PC-9 (cell line): Measurements from ENCODE around the gene SYT15. TPM values are rescaled to one million over a fixed set of nuclear protein-coding genes. Genes with fewer than 3 reads are reported as not detected.

Experiments
- BruUV-seq: library from RNA; stranded (reverse); fragments of 400-500 nt; replicated peaks from 2 replicates; lab custom pipeline; 2021; lab: Mats Ljungman, UMichigan
- CTCF ChIA-PET: fragments of 300-600 bp; sonication (Branson Sonifier 250); formaldehyde crosslinking; loops from one replicate; lab custom pipeline; 2022; ENCODE audit warnings: antibody characterized with exemption; lab: Charles Lee
- POLR2A ChIA-PET: fragments of 300-600 bp; sonication (Branson Sonifier 250); formaldehyde crosslinking; loops from one replicate; lab custom pipeline; 2022; ENCODE audit warnings: antibody characterized with exemption; ENCODE audit not compliant: unreplicated experiment; lab: Charles Lee
- DNase-seq, 2 experiments: peaks; one replicate each; pipeline versions ENCODE4 v3.0.0 to v3.0.0-alpha.2; 2015 to 2022; ENCODE audit warnings: mixed read lengths in 1 of 2
- H2AFZ ChIP-seq: fragments of 200-600 bp; sonication (generic); 2 replicates; pipeline ENCODE4 v1.8.1; 2017; ENCODE audit warnings: antibody characterized with exemption
- H3F3A ChIP-seq: fragments of 200-600 bp; sonication (generic); 2 replicates; pipeline ENCODE4 v1.8.1; 2017; ENCODE audit warnings: antibody characterized with exemption, mild to moderate bottlenecking, low read depth; ENCODE audit not compliant: insufficient read depth
- H3K27ac ChIP-seq: fragments of 200-600 bp; sonication (generic); 2 replicates; pipeline ENCODE4 v1.6.1; 2016; ENCODE audit warnings: mixed run types
- H3K27me3 ChIP-seq: fragments of 200-600 bp; sonication (generic); 2 replicates; pipeline ENCODE4 v1.6.1; 2016; ENCODE audit warnings: low read depth, mixed run types; ENCODE audit not compliant: insufficient read depth
- H3K36me3 ChIP-seq: fragments of 200-600 bp; sonication (generic); 2 replicates; pipeline ENCODE4 v1.6.1; 2016; ENCODE audit warnings: low read depth, mixed run types
- H3K4me1 ChIP-seq: fragments of 200-600 bp; sonication (generic); replicated peaks from 2 replicates; pipeline ENCODE4 v1.6.1; 2016; ENCODE audit warnings: mixed run types; ENCODE audit not compliant: insufficient read depth
- H3K4me2 ChIP-seq: fragments of 200-600 bp; sonication (generic); 2 replicates; pipeline ENCODE4 v1.6.1; 2017; ENCODE audit warnings: mixed run types
- H3K4me3 ChIP-seq: fragments of 200-600 bp; sonication (generic); 2 replicates; pipeline ENCODE4 v1.6.1; 2016; ENCODE audit warnings: mixed run types
- H3K79me2 ChIP-seq: fragments of 200-600 bp; sonication (generic); 2 replicates; pipeline ENCODE4 v1.6.1; 2017; ENCODE audit warnings: low read depth, mixed run types
- H3K9me2 ChIP-seq: fragments of 200-600 bp; sonication (generic); 2 replicates; pipeline ENCODE4 v1.8.1; 2017; ENCODE audit warnings: mild to moderate bottlenecking; ENCODE audit not compliant: insufficient read depth
- H3K9me3 ChIP-seq: fragments of 200-600 bp; sonication (generic); 2 replicates; pipeline ENCODE4 v1.8.1; 2016; ENCODE audit warnings: low read depth; ENCODE audit not compliant: insufficient read depth
- H4K20me1 ChIP-seq: fragments of 200-600 bp; sonication (generic); 2 replicates; pipeline ENCODE4 v1.8.1; 2017; ENCODE audit not compliant: insufficient read depth
- CTCF ChIP-seq: fragments of 200-600 bp; sonication (generic); conservative IDR thresholded peaks from 2 replicates; pipeline ENCODE4 v1.6.1; 2017; ENCODE audit warnings: mixed run types, antibody characterized with exemption, mild to moderate bottlenecking, moderate library complexity
- EZH2 ChIP-seq: fragments of 200-600 bp; sonication (generic); IDR thresholded peaks from 2 replicates; pipeline ENCODE4 v1.8.0; 2017; ENCODE audit warnings: antibody characterized with exemption, low read depth
- intact Hi-C: fragments of 100-400 bp; cut with micrococcal nuclease; formaldehyde crosslinking; loops from one replicate; pipeline ENCODE4 v1.10.0; 2022; ENCODE audit not compliant: unreplicated experiment
- total RNA-seq: library from RNA; stranded (reverse); gene quantifications from 2 replicates; pipeline ENCODE4 v1.2.3, GENCODE V29; 2021

The SYT15 gene
- total RNA-seq, 1 experiment from 2014 or later = 1.9 TPM

DNA sequence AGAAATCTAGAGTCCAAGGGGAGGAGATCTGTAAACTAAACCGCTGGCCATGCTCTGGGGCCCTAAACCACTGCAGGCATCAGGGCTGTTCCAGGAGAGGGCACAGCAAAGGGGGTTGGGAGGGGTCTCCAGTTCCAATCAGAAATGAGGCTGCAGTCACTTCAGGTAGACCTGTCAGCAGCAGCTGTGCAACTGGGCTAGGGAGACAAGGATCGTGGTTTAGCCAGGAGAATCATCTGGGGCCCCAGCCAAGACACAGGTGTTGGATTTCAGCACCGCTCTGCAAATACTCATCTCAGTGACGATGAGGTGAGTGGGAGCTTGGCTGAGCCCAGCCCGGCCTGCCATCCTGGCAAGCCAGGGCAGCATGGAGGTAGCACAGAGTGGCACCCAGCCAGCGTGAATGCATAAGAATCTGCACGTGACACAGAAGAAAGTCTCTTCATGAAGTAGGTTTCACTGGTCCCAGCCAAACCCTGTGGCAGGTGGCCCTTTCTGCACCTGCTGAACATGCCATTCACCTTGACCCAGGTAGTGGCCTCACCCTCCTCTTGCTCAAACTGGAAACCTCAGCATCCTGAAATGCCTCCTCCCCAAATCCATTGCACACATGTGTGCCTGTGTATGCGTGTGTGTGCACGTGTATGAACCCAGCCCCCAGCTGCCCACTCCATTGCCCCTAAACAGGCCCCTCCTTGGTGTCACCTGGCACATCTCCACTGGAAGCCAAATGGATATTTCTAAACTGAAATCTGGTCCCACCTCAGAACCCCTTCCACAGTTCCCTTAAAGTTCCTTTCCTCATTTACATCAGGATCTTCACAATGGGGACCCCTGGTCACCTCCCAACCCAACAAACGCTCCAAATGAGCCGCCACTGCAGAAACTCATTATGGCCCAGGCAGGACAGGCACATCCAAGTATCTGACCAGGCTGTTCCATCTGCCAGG lies 32.1 kb upstream of the SYT15 start:
- ChIA-PET POLR2A (no interaction called here), CTCF (no interaction called here)
- no peak overlapping the region for H3K4me3 ChIP-seq
- H3K4me1 ChIP-seq = peaks cover 24% of the 10 kb centered on the region
- no peaks in the 10 kb centered on the region for H3K9me2 ChIP-seq
- H2AFZ ChIP-seq = no peak overlapping the region
- intact Hi-C loops = loop anchor here (1.0 kb wide), 1 partner anchor 9 kb away; the partner anchor contains the start of gene GPRIN2
- peaks cover 17% of the 10 kb centered on the region; the same call in 1 of the 2 replicates for H3F3A ChIP-seq
- no peak overlapping the region for H3K27ac ChIP-seq
- no peaks in the 10 kb centered on the region for H3K27me3 ChIP-seq
- no peak for TF ChIP-seq CTCF
- no peak for TF ChIP-seq EZH2
- H3K36me3 ChIP-seq = no peaks in the 10 kb centered on the region
- H4K20me1 ChIP-seq = no peaks in the 10 kb centered on the region
- H3K4me2 ChIP-seq = no peak overlapping the region
- no TSS peak for BruUV-seq
- H3K9me3 ChIP-seq = no peaks in the 10 kb centered on the region
- no peak for DNase-seq
- H3K79me2 ChIP-seq = no peaks in the 10 kb centered on the region

GRCh38 chr10:46547541-46548497 lies 31.1 kb upstream of the SYT15 start:
- DNase-seq = no peak
- no peak overlapping the region for H2AFZ ChIP-seq
- no peaks in the 10 kb centered on the region for H4K20me1 ChIP-seq
- H3F3A ChIP-seq = peaks cover 17% of the 10 kb centered on the region; the same call in 1 of the 2 replicates
- H3K27me3 ChIP-seq = no peaks in the 10 kb centered on the region
- no peaks in the 10 kb centered on the region for H3K9me2 ChIP-seq
- BruUV-seq = no TSS peak
- intact Hi-C loops = no loop called here
- no peak overlapping the region for H3K4me2 ChIP-seq
- no peaks in the 10 kb centered on the region for H3K9me3 ChIP-seq
- no peak overlapping the region for H3K27ac ChIP-seq
- ChIA-PET POLR2A (interaction anchor here (0.7 kb wide), 1 partner anchor 616 kb away, joined by 3 read pairs; no protein-coding TSS in a partner anchor), CTCF (interaction anchor here (0.6 kb wide), 1 partner anchor 13 kb away, joined by 5 read pairs; no protein-coding TSS in a partner anchor)
- H3K4me1 ChIP-seq = peaks cover 24% of the 10 kb centered on the region
- H3K79me2 ChIP-seq = no peaks in the 10 kb centered on the region
- H3K4me3 ChIP-seq = no peak overlapping the region
- TF ChIP-seq CTCF = no peak
- TF ChIP-seq EZH2 = no peak
- H3K36me3 ChIP-seq = no peaks in the 10 kb centered on the region
